ENCODE measurements around the gene CADM3.
A peak's percentile ranks its signal among the peaks of the same experiment; 100 is the strongest.

Gene CADM3

DNA sequence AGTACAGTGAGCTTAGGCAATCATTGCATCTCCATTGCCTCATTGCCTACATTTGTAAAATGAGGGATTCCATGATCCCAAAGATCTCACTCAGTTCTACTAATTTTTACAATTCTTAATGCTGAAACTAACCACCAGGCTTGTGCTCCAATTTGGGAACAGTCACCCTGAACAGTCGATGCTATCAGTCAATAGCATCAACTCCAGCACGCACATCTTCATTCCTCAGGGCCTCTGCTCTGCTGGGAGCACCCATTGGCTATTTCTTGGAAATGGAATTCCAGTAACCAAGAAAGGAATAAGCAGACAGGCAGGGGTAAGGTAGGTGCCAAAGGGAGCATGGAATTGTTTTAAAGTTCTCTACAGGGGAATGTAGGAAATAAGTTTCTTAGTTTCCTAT lies 19.0 kb downstream of the CADM3 start:
- no peak for TF ChIP-seq CTCF (IDR thresholded peaks at IDR 0.05; ENCODE audit: low read depth, low read length)
- H3K4me3 ChIP-seq (replicated peaks in 1 of 2; ENCODE audit: low read depth in 2 of 2, low read length in 2 of 2), result no peak overlapping the region
- no peak for DNase-seq (ENCODE audit: low read depth in 2 of 2)

DNA sequence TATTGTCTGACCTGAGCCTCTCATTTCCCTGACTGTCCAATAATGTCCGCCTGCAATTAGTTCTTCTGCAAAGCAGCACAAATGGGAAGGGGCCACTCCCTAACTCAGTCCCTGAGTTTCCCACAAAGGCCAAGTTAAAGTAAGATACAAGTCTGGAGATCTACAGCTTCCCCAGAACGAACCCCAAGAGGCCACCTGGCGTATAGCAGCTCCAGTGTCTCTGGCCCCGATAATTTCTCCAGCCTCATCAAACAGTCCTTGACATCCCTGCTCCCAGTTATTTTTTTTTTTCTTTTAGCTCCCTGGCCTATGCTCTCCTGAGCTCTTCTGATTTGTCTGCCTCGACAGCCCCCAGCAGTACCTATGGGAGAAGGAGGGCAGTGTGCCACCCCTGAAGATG lies 25.1 kb downstream of the CADM3 start:
- no peak overlapping the region for H3K4me3 ChIP-seq (replicated peaks in 1 of 2; ENCODE audit: low read depth in 2 of 2, low read length in 2 of 2)
- DNase-seq (ENCODE audit: low read depth in 2 of 2), result no peak
- TF ChIP-seq CTCF (IDR thresholded peaks at IDR 0.05; ENCODE audit: low read depth, low read length), result peak; percentile 44

DNA sequence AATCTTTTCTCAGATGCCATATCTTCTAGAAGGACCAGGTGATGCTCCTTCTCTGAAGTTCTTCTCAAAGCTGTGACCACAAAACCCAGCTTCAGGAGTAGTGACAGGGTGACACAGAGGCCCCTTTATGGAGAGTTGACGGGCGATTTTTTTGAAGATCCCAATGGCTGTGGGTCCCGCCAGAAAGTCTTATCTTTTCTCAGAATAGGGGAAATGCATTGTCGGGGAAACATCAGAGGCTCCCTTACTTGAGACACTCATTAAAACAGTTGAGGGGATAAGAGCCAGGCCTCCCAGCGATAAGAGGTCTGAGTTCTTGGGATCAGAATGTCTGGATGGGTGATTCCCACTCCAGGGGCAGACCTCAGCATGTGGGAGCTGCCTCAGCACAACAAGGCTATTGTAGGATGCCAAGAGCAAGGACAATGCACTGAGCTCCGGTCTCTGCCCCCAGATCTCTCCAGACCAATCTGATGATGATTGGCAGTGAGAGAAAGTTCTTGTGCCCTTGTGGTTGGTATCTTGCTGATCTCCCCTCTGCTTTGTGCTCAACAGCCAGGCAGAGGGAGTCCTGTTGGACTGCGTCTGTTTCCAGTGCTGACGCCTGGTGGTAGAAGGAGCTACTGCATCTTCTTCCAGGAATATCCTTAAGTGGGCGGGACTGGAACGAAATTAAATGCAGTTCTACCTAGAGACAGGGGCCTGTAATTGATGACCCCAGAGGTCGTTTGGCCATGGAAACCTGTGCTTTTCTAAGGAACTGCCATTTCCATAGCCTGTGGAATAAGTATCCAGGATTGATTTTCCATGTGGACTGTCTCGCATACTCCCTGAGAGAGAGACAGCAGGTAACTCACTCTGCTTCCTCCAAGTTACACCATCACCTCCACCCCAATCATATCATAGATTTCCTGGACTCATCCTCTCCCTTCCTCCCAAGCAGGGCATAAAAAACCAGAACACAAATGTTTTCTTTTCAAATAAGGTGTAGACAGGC lies 26.4 kb downstream of the CADM3 start:
- no peak overlapping the region for H3K4me3 ChIP-seq (replicated peaks in 1 of 2; ENCODE audit: low read depth in 2 of 2, low read length in 2 of 2)
- peak; percentile 95 for TF ChIP-seq CTCF (IDR thresholded peaks at IDR 0.05; ENCODE audit: low read depth, low read length)
- DNase-seq (ENCODE audit: low read depth in 2 of 2), result peak; percentile 84 to 86

- TF ChIP-seq CTCF (IDR thresholded peaks at IDR 0.05; ENCODE audit: low read depth, low read length), result no peak
- no peak overlapping the region for H3K4me3 ChIP-seq (replicated peaks in 1 of 2; ENCODE audit: low read depth in 2 of 2, low read length in 2 of 2)
- no peak for DNase-seq (ENCODE audit: low read depth in 2 of 2)
Observed at GRCh38 chr1:159199901-159200300, 28.5 kb downstream of the CADM3 start.

- DNase-seq (ENCODE audit: low read depth in 2 of 2), result no peak
- H3K4me3 ChIP-seq (replicated peaks in 1 of 2; ENCODE audit: low read depth in 2 of 2, low read length in 2 of 2), result no peak overlapping the region
- no peak for TF ChIP-seq CTCF (IDR thresholded peaks at IDR 0.05; ENCODE audit: low read depth, low read length)
Observed at GRCh38 chr1:159200769-159201168, 29.4 kb downstream of the CADM3 start.

- no peak for TF ChIP-seq CTCF (IDR thresholded peaks at IDR 0.05; ENCODE audit: low read depth, low read length)
- H3K4me3 ChIP-seq (replicated peaks in 1 of 2; ENCODE audit: low read depth in 2 of 2, low read length in 2 of 2), result no peak overlapping the region
- no peak for DNase-seq (ENCODE audit: low read depth in 2 of 2)
Observed at GRCh38 chr1:159201642-159202041, 30.2 kb downstream of the CADM3 start.

All from cardiac fibroblast (primary cell).